Transverse colon (tissue), 3 donors: ENCODE data around the gene SRMS.

Experiments used
- POLR2A ChIP-seq: fragments of 450-650 bp; IDR thresholded peaks from one replicate; pipeline ENCODE4 v1.6.1; 2016; ENCODE audit warnings: antibody characterized with exemption, mild to moderate bottlenecking, moderate library complexity
- TF ChIP-seq, protein P1 (sequence below), 5 experiments: fragments of 200-600 bp in 3 of 5; fragments of 450-650 bp in 2 of 5; sonication (generic) in 3 of 5; IDR thresholded peaks; 1 replicate in 2 of 5; 2 replicates in 3 of 5; pipeline ENCODE4 v1.5.1; 2016 to 2017; ENCODE audit warnings: antibody characterized with exemption in 5 of 5, inconsistent platforms in 3 of 5, mild to moderate bottlenecking in 2 of 5, moderate library complexity in 1 of 5

DNA sequence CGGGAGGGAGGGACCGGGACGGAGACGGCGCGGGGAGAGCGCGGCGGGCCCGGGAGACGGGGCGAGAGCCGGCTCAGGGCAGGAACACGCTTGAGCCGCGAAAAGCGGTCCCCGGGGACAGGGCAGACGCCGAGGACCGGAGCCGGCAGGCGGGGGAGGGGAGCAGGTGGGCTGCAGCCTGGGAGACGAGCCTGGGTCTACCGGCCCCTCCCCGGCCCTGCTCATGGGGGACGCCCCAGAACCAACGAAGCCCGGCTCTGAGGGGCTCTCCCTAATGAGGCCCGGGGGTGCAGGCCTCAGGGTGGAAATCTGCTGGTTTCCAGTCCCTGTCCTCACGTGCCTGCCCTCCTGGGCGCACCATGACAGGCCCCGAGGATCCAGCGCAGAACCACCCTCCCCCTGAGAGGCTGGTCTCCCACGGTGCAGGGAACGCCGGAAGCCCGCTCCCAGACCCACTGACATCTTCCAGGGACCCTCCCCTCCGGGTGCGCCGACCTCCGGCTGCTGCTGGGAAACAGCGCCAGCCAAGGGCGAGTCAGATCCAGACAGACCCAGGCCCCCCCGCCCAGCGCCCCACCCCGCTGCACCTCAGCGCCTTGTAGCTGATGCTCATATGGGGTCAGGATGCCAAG, 48.1 kb downstream of the SRMS start:
- TF ChIP-seq, protein P1, sequence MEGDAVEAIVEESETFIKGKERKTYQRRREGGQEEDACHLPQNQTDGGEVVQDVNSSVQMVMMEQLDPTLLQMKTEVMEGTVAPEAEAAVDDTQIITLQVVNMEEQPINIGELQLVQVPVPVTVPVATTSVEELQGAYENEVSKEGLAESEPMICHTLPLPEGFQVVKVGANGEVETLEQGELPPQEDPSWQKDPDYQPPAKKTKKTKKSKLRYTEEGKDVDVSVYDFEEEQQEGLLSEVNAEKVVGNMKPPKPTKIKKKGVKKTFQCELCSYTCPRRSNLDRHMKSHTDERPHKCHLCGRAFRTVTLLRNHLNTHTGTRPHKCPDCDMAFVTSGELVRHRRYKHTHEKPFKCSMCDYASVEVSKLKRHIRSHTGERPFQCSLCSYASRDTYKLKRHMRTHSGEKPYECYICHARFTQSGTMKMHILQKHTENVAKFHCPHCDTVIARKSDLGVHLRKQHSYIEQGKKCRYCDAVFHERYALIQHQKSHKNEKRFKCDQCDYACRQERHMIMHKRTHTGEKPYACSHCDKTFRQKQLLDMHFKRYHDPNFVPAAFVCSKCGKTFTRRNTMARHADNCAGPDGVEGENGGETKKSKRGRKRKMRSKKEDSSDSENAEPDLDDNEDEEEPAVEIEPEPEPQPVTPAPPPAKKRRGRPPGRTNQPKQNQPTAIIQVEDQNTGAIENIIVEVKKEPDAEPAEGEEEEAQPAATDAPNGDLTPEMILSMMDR (IDR thresholded peaks at IDR 0.05), result no peak
- TF ChIP-seq POLR2A, result no peak
